Measurements from ENCODE around the gene GRPR.

DNA sequence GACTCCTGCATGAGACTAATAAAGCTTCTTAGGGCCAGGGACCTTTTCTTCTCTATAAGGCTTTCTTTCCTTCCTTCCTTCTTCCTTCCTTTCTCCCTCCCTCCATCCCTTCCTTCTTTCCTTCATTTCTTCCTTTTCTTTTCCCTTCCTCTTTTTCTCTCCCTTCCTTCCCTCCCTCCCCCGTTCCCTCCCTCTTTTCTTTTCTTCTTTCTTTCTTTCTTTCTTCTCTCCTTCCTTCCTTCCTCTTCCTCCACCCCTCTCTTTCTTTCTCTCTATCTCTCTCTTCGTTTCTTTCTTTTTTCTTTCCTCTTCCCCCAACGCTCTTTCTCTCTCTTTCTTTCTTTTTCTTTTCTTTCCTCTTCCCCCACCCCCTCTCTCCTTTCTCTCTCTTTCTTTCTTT, 41.4 kb downstream of the GRPR start:
- TF ChIP-seq, protein P1, sequence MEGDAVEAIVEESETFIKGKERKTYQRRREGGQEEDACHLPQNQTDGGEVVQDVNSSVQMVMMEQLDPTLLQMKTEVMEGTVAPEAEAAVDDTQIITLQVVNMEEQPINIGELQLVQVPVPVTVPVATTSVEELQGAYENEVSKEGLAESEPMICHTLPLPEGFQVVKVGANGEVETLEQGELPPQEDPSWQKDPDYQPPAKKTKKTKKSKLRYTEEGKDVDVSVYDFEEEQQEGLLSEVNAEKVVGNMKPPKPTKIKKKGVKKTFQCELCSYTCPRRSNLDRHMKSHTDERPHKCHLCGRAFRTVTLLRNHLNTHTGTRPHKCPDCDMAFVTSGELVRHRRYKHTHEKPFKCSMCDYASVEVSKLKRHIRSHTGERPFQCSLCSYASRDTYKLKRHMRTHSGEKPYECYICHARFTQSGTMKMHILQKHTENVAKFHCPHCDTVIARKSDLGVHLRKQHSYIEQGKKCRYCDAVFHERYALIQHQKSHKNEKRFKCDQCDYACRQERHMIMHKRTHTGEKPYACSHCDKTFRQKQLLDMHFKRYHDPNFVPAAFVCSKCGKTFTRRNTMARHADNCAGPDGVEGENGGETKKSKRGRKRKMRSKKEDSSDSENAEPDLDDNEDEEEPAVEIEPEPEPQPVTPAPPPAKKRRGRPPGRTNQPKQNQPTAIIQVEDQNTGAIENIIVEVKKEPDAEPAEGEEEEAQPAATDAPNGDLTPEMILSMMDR (IDR thresholded peaks at IDR 0.05): no peak
- TF ChIP-seq POLR2A (IDR thresholded peaks at IDR 0.05): no peak
